Measurements from ENCODE around the gene HOXA9.

The HOXA9 gene

GRCh38 chr7:27159266-27160144 is 5.8 kb downstream of the HOXA9 start:
- no peak for FAIRE-seq

GRCh38 chr7:27158436-27159265 is 6.7 kb downstream of the HOXA9 start:
- DNase-seq (ENCODE audit: insufficient read length) (no peak), FAIRE-seq (no peak)
- TF ChIP-seq POLR2A (IDR thresholded peaks at IDR 0.05; ENCODE audit: low read depth, low read length) (no peak), TAF1 (IDR thresholded peaks at IDR 0.05; ENCODE audit: borderline replicate concordance, low read depth, low read length) (no peak), POLR2AphosphoS5 (IDR thresholded peaks at IDR 0.05; ENCODE audit: low read depth, low read length) (no peak)

More at GRCh38 chr7:27159266-27160144, 5.8 kb downstream of the HOXA9 start:
- DNase-seq (ENCODE audit: insufficient read length): no peak
- no peak for TF ChIP-seq POLR2AphosphoS5 (IDR thresholded peaks at IDR 0.05; ENCODE audit: low read depth, low read length)
- TF ChIP-seq TAF1 (IDR thresholded peaks at IDR 0.05; ENCODE audit: borderline replicate concordance, low read depth, low read length): no peak
- no peak for TF ChIP-seq POLR2A (IDR thresholded peaks at IDR 0.05; ENCODE audit: low read depth, low read length)

GRCh38 chr7:27157702-27158431 is 7.5 kb downstream of the HOXA9 start:
- no peak for FAIRE-seq
- no peak for TF ChIP-seq POLR2AphosphoS5 (IDR thresholded peaks at IDR 0.05; ENCODE audit: low read depth, low read length)
- TF ChIP-seq TAF1 (IDR thresholded peaks at IDR 0.05; ENCODE audit: borderline replicate concordance, low read depth, low read length): no peak
- DNase-seq (ENCODE audit: insufficient read length): no peak

- DNase-seq (ENCODE audit: insufficient read length) (no peak), FAIRE-seq (no peak)
- TF ChIP-seq POLR2AphosphoS5 (IDR thresholded peaks at IDR 0.05; ENCODE audit: low read depth, low read length): no peak
- no peak for TF ChIP-seq TAF1 (IDR thresholded peaks at IDR 0.05; ENCODE audit: borderline replicate concordance, low read depth, low read length)
- no peak for TF ChIP-seq POLR2A (IDR thresholded peaks at IDR 0.05; ENCODE audit: low read depth, low read length)
These were observed 8.2 kb downstream of the HOXA9 start for GRCh38 chr7:27156916-27157701.

GRCh38 chr7:27156508-27156898 is 8.8 kb downstream of the HOXA9 start, which contains the start of gene HOXA7:
TSS of gene HOXA7 (minus strand) at chr7:27156675. CDS start at chr7:27156545, 130 bp downstream.
- no peak for FAIRE-seq
- DNase-seq (ENCODE audit: insufficient read length): no peak
- TF ChIP-seq TAF1 (IDR thresholded peaks at IDR 0.05; ENCODE audit: borderline replicate concordance, low read depth, low read length) (no peak), POLR2AphosphoS5 (IDR thresholded peaks at IDR 0.05; ENCODE audit: low read depth, low read length) (no peak), POLR2A (IDR thresholded peaks at IDR 0.05; ENCODE audit: low read depth, low read length) (no peak)

GRCh38 chr7:27155816-27156507 is 9.4 kb downstream of the HOXA9 start:
- TF ChIP-seq POLR2AphosphoS5 (IDR thresholded peaks at IDR 0.05; ENCODE audit: low read depth, low read length) (no peak), TAF1 (IDR thresholded peaks at IDR 0.05; ENCODE audit: borderline replicate concordance, low read depth, low read length) (no peak), POLR2A (IDR thresholded peaks at IDR 0.05; ENCODE audit: low read depth, low read length) (no peak)
- DNase-seq (ENCODE audit: insufficient read length): no peak
- FAIRE-seq: no peak

- DNase-seq (ENCODE audit: insufficient read length) (no peak), FAIRE-seq (no peak)
- TF ChIP-seq POLR2A (IDR thresholded peaks at IDR 0.05; ENCODE audit: low read depth, low read length) (no peak), TAF1 (IDR thresholded peaks at IDR 0.05; ENCODE audit: borderline replicate concordance, low read depth, low read length) (no peak), POLR2AphosphoS5 (IDR thresholded peaks at IDR 0.05; ENCODE audit: low read depth, low read length) (no peak)
These were observed 10.2 kb downstream of the HOXA9 start for GRCh38 chr7:27154901-27155815.

GRCh38 chr7:27154369-27154768 is 11.0 kb downstream of the HOXA9 start:
- TF ChIP-seq POLR2A (IDR thresholded peaks at IDR 0.05; ENCODE audit: low read depth, low read length): no peak
- TF ChIP-seq TAF1 (IDR thresholded peaks at IDR 0.05; ENCODE audit: borderline replicate concordance, low read depth, low read length): no peak
- no peak for FAIRE-seq
- no peak for DNase-seq (ENCODE audit: insufficient read length)

GRCh38 chr7:27153526-27153925 is 11.8 kb downstream of the HOXA9 start:
- FAIRE-seq: no peak
- TF ChIP-seq POLR2AphosphoS5 (IDR thresholded peaks at IDR 0.05; ENCODE audit: low read depth, low read length): no peak
- TF ChIP-seq TAF1 (IDR thresholded peaks at IDR 0.05; ENCODE audit: borderline replicate concordance, low read depth, low read length): no peak
- no peak for TF ChIP-seq POLR2A (IDR thresholded peaks at IDR 0.05; ENCODE audit: low read depth, low read length)
- DNase-seq (ENCODE audit: insufficient read length): no peak
